Measurements from ENCODE around the gene DGKH. TPM values are rescaled to one million over a fixed set of nuclear protein-coding genes. Genes with fewer than 3 reads are reported as not detected.
"Not testable (repeated sequence)": the region's sequence is repeated elsewhere in the genome, so short reads cannot be mapped to it uniquely, and the experiment has no call there.

The DGKH gene
- total RNA-seq, 1 donor from 2014 or later = 13.4 TPM

DNA sequence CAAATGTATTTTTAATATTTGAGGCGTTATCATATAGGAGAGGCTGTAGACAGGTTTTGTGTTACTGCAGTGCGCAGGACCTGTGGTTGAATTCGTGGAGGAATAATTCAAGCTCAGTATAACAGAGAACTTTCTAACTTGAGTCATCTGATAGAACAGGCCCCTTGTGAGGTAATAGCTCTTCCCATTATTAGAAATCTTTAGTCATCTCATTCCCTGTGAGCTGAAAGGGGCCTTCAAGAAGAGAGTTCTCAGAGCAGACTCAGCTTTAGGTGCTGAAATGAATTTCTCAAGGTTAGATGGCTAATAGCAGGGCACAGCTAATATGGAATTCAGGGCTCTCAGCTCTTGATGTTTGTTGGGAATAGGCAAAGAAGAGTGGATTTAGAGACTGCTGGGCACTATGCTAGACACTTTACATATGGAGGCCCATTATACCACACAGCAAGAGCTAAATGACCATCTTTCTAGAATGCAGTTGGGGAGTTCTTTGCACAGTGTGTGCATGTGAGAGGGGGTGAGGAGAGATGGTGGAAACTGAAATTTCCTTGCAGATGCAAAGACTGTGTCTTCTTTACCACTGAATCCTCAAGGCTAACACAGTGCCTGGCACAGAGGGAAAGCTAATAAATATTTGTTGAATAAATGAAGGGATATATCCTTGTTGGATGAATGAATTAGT lies 89.5 kb downstream of the DGKH start:
- TF ChIP-seq, protein P1, sequence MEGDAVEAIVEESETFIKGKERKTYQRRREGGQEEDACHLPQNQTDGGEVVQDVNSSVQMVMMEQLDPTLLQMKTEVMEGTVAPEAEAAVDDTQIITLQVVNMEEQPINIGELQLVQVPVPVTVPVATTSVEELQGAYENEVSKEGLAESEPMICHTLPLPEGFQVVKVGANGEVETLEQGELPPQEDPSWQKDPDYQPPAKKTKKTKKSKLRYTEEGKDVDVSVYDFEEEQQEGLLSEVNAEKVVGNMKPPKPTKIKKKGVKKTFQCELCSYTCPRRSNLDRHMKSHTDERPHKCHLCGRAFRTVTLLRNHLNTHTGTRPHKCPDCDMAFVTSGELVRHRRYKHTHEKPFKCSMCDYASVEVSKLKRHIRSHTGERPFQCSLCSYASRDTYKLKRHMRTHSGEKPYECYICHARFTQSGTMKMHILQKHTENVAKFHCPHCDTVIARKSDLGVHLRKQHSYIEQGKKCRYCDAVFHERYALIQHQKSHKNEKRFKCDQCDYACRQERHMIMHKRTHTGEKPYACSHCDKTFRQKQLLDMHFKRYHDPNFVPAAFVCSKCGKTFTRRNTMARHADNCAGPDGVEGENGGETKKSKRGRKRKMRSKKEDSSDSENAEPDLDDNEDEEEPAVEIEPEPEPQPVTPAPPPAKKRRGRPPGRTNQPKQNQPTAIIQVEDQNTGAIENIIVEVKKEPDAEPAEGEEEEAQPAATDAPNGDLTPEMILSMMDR (IDR thresholded peaks at IDR 0.05; ENCODE audit: partially characterized antibody, unreplicated experiment) = no peak
- H3K9me3 Mint-ChIP-seq (ENCODE audit: unreplicated experiment) = no peaks in the 10 kb centered on the region

DNA sequence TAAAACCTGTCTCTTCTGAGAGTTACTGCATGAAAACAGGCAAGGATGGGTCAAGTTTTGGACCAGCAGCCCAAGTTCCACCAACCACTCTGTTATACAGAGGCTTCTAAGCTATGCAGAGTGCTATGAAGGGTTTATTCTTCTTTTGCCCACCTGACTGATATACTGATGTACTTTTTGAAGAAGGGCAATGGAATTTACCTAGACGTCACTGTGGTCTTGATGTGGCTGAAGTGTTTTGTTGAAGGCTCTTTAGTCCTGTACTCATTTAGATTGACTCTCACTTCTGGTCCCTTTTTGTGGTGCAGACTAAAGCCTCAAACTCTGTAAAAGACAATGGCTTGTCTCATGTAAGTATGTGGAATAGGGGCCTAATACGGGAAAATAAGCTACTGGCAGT lies 92.0 kb downstream of the DGKH start:
- Mint-ChIP-seq H3K4me1 (ENCODE audit: low read depth, unreplicated experiment) (no peaks in the 10 kb centered on the region), H3K27ac (ENCODE audit: unreplicated experiment) (no peak overlapping the region), H3K4me3 (ENCODE audit: unreplicated experiment) (no peak overlapping the region), H3K9me3 (ENCODE audit: unreplicated experiment) (no peaks in the 10 kb centered on the region), H3K36me3 (ENCODE audit: unreplicated experiment) (peaks cover 4% of the 10 kb centered on the region), H3K27me3 (ENCODE audit: unreplicated experiment) (no peaks in the 10 kb centered on the region)
- no peak for DNase-seq
- TF ChIP-seq, protein P1 (IDR thresholded peaks at IDR 0.05; ENCODE audit: partially characterized antibody, unreplicated experiment) = no peak

More for the DNA sequence above, 89.5 kb downstream of the DGKH start:
- Mint-ChIP-seq H3K4me1 (ENCODE audit: low read depth, unreplicated experiment) (no peaks in the 10 kb centered on the region), H3K4me3 (ENCODE audit: unreplicated experiment) (no peak overlapping the region), H3K27ac (ENCODE audit: unreplicated experiment) (no peak overlapping the region), H3K36me3 (ENCODE audit: unreplicated experiment) (peaks cover 4% of the 10 kb centered on the region), H3K27me3 (ENCODE audit: unreplicated experiment) (no peaks in the 10 kb centered on the region)
- DNase-seq = no peak

DNA sequence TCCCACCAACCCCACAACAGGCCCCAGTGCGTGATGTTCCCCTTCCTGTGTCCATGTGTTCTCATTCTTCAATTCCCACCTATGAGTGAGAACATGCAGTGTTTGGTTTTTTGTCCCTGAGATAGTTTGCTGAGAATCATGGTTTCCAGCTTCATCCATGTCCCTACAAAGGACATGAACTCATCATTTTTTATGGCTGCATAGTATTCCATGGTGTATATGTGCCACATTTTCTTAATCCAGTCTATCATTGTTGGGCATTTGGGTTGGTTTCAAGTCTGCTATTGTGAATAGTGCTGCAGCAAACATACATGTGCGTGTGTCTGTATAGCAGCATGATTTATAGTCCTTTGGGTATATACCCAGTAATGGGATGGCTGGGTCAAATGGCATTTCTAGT lies 92.6 kb downstream of the DGKH start:
- not testable (repeated sequence) for H3K27ac Mint-ChIP-seq (ENCODE audit: unreplicated experiment); H3K36me3 Mint-ChIP-seq (ENCODE audit: unreplicated experiment); H3K4me1 Mint-ChIP-seq (ENCODE audit: low read depth, unreplicated experiment); H3K9me3 Mint-ChIP-seq (ENCODE audit: unreplicated experiment); DNase-seq; H3K27me3 Mint-ChIP-seq (ENCODE audit: unreplicated experiment); H3K4me3 Mint-ChIP-seq (ENCODE audit: unreplicated experiment)

DNA sequence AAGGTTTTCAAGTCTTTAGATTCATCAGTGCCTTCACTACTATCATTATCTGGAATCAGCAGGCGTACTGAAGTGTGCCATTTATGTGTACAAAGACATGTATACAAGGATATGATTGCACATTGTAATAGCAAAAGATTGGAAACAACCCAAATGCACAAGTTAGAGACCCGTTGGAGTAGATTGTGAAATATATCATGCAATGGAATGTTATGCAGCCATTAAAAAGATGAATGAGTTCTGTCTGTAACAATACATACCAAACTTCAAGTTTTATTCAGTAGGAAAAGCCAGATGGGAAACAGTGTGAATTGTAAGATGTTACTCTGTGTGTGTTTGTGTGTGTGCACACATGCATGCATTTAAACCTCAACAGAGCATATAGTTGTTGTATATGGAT lies 97.9 kb downstream of the DGKH start:
- Mint-ChIP-seq H3K9me3 (ENCODE audit: unreplicated experiment) (no peaks in the 10 kb centered on the region), H3K4me1 (ENCODE audit: low read depth, unreplicated experiment) (no peaks in the 10 kb centered on the region), H3K27me3 (ENCODE audit: unreplicated experiment) (no peaks in the 10 kb centered on the region), H3K36me3 (ENCODE audit: unreplicated experiment) (peaks cover 3% of the 10 kb centered on the region), H3K4me3 (ENCODE audit: unreplicated experiment) (no peak overlapping the region), H3K27ac (ENCODE audit: unreplicated experiment) (no peak overlapping the region)
- TF ChIP-seq, protein P1 (IDR thresholded peaks at IDR 0.05; ENCODE audit: partially characterized antibody, unreplicated experiment) = no peak
- no peak for DNase-seq

DNA sequence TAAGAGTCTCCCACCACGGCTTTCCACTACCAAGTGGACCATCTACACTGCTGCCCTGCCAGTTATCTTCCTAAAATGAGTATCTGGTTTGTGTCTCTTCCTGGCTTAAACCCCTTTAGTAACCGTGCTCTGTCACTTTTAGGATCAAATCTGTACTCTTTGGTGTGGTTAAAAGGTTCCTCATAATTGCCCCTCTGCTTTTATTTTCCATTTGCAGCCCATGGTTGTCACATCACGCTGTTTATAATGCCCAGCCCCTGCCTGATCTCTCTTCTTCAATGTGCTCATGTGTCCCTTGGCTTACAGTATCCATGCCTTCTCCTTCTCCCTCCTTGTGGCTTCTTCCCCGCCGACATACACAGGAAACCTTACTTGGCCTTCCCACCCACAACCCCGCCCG lies 100.1 kb downstream of the DGKH start:
- TF ChIP-seq, protein P1 (IDR thresholded peaks at IDR 0.05; ENCODE audit: partially characterized antibody, unreplicated experiment) = no peak
- DNase-seq = no peak
- Mint-ChIP-seq H3K27ac (ENCODE audit: unreplicated experiment) (no peak overlapping the region), H3K4me1 (ENCODE audit: low read depth, unreplicated experiment) (no peaks in the 10 kb centered on the region), H3K36me3 (ENCODE audit: unreplicated experiment) (no peaks in the 10 kb centered on the region), H3K9me3 (ENCODE audit: unreplicated experiment) (no peaks in the 10 kb centered on the region), H3K4me3 (ENCODE audit: unreplicated experiment) (no peak overlapping the region), H3K27me3 (ENCODE audit: unreplicated experiment) (no peaks in the 10 kb centered on the region)

Measured in glutamatergic neuron (in vitro differentiated cells).